MM.1S (cell line): ENCODE measurements around the gene ASCC3.

Experiments used
- DNase-seq: peaks from one replicate; pipeline ENCODE4 v3.0.0-alpha.2; 2015
- H2AFZ ChIP-seq: fragments of 300-600 bp; sonication (generic); 2 replicates; pipeline ENCODE4 v1.6.0; 2016; ENCODE audit warnings: antibody characterized with exemption, low read length
- H3F3A ChIP-seq: fragments of 300-600 bp; sonication (generic); 2 replicates; pipeline ENCODE4 v1.6.1; 2016; ENCODE audit warnings: mild to moderate bottlenecking, antibody characterized with exemption, low read length, moderate library complexity, mixed read lengths; ENCODE audit not compliant: insufficient read depth
- H3K27ac ChIP-seq: fragments of 300-600 bp; sonication (generic); 2 replicates; pipeline ENCODE4 v1.5.1; 2016; ENCODE audit warnings: mild to moderate bottlenecking, low read length
- H3K27me3 ChIP-seq: fragments of 300-600 bp; sonication (generic); replicated peaks from 2 replicates; pipeline ENCODE4 v1.6.0; 2016; ENCODE audit warnings: low read length; ENCODE audit not compliant: insufficient read depth
- H3K36me3 ChIP-seq: fragments of 300-600 bp; sonication (generic); replicated peaks from 2 replicates; pipeline ENCODE4 v1.6.1; 2016; ENCODE audit warnings: mild to moderate bottlenecking, low read length, mixed read lengths; ENCODE audit not compliant: insufficient read depth
- H3K4me1 ChIP-seq: fragments of 300-600 bp; sonication (generic); 2 replicates; pipeline ENCODE4 v1.6.1; 2016; ENCODE audit warnings: low read length, mixed read lengths
- H3K4me2 ChIP-seq: fragments of 300-600 bp; sonication (generic); 2 replicates; pipeline ENCODE4 v1.6.0; 2016; ENCODE audit warnings: low read depth, low read length
- H3K4me3 ChIP-seq: fragments of 300-600 bp; sonication (generic); 2 replicates; pipeline ENCODE4 v1.5.1; 2016; ENCODE audit warnings: low read length, mixed read lengths
- H3K79me2 ChIP-seq: fragments of 300-600 bp; sonication (generic); 2 replicates; pipeline ENCODE4 v1.6.1; 2016; ENCODE audit warnings: mixed run types, low read length, mixed read lengths
- H3K9ac ChIP-seq: fragments of 300-600 bp; sonication (generic); 2 replicates; pipeline ENCODE4 v1.6.1; 2016; ENCODE audit warnings: low read length, mixed read lengths
- H3K9me2 ChIP-seq: fragments of 300-600 bp; sonication (generic); replicated peaks from 2 replicates; pipeline ENCODE4 v1.6.1; 2016; ENCODE audit warnings: mild to moderate bottlenecking, low read length, mixed read lengths; ENCODE audit not compliant: insufficient read depth
- H3K9me3 ChIP-seq: fragments of 300-600 bp; sonication (generic); replicated peaks from 2 replicates; pipeline ENCODE4 v1.6.1; 2016; ENCODE audit warnings: mild to moderate bottlenecking, low read length, mixed read lengths; ENCODE audit not compliant: insufficient read depth
- H4K20me1 ChIP-seq: fragments of 300-600 bp; sonication (generic); 2 replicates; pipeline ENCODE4 v1.6.1; 2016; ENCODE audit warnings: mild to moderate bottlenecking, low read length, moderate library complexity, mixed read lengths; ENCODE audit not compliant: insufficient read depth
- EZH2 ChIP-seq: fragments of 300-600 bp; sonication (generic); optimal IDR thresholded peaks from 2 replicates; pipeline ENCODE3; 2017; ENCODE audit warnings: low read depth, mild to moderate bottlenecking, antibody characterized with exemption, low read length, mixed read lengths
- EZH2phosphoT487 ChIP-seq: fragments of 300-600 bp; sonication (generic); IDR thresholded peaks from 2 replicates; pipeline ENCODE4 v1.6.1; 2018; ENCODE audit warnings: antibody characterized with exemption, low read length
- TF ChIP-seq, protein P1 (sequence below): fragments of 300-600 bp; sonication (generic); IDR thresholded peaks from 2 replicates; pipeline ENCODE4 v1.5.1; 2016; ENCODE audit warnings: antibody characterized with exemption, low read length, mixed read lengths

Gene ASCC3

DNA sequence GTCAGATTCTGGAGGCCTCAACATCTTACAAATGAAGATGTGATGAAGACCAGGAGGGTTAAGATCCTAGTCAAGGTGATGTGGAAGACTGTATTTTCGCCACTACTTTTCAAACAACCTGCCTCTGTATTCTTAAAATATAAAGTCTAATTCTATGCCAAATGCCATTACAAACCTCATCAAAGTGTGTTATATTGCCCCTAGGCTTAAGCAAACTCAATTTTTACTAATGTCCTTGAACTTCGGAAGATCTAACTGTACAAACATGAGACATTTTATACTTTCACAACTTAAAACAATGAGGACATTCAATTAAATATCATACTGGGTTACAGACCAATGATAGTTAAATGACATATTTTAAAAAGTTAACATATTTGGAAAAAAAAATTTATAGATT is 19.1 kb downstream of the ASCC3 start:
- Histone ChIP-seq H4K20me1 (no peaks in the 10 kb centered on the region), H3K27ac (no peak overlapping the region), H3K27me3 (no peaks in the 10 kb centered on the region), H3K9me2 (no peaks in the 10 kb centered on the region), H3K4me1 (no peaks in the 10 kb centered on the region), H3F3A (no peaks in the 10 kb centered on the region), H3K36me3 (no peaks in the 10 kb centered on the region; the same call in 1 of the 2 replicates), H3K4me2 (no peak overlapping the region), H3K9me3 (no peaks in the 10 kb centered on the region), H3K79me2 (peaks cover 5% of the 10 kb centered on the region; the same call in 1 of the 2 replicates), H3K4me3 (no peak overlapping the region), H3K9ac (no peak overlapping the region), H2AFZ (no peak overlapping the region)
- no peak for DNase-seq
- no peak for TF ChIP-seq EZH2
- TF ChIP-seq, protein P1, sequence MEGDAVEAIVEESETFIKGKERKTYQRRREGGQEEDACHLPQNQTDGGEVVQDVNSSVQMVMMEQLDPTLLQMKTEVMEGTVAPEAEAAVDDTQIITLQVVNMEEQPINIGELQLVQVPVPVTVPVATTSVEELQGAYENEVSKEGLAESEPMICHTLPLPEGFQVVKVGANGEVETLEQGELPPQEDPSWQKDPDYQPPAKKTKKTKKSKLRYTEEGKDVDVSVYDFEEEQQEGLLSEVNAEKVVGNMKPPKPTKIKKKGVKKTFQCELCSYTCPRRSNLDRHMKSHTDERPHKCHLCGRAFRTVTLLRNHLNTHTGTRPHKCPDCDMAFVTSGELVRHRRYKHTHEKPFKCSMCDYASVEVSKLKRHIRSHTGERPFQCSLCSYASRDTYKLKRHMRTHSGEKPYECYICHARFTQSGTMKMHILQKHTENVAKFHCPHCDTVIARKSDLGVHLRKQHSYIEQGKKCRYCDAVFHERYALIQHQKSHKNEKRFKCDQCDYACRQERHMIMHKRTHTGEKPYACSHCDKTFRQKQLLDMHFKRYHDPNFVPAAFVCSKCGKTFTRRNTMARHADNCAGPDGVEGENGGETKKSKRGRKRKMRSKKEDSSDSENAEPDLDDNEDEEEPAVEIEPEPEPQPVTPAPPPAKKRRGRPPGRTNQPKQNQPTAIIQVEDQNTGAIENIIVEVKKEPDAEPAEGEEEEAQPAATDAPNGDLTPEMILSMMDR = no peak
- no peak for TF ChIP-seq EZH2phosphoT487

DNA sequence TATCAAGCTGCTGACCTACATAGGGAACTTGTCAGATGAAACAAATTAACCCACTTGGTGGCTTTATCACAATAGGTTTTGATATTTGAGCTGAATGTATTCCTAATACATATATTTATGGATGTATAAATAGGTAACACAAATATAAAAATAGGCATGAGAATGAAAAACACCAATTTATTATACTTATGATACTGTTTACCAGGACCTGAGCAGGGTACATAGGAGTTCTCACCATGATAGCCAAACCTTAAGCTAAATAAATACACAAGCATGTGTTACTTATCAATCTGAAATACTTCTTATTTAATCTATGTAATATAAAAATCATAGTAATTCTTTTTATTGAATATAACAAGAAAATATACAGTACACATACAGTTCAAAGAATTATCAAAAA is 25.0 kb downstream of the ASCC3 start:
- no peak overlapping the region for H3K4me2 ChIP-seq
- TF ChIP-seq, protein P1 = no peak
- TF ChIP-seq EZH2phosphoT487 (no peak), EZH2 (no peak)
- H2AFZ ChIP-seq = no peak overlapping the region
- no peaks in the 10 kb centered on the region for H3K36me3 ChIP-seq
- H3K4me3 ChIP-seq = no peak overlapping the region
- H4K20me1 ChIP-seq = no peaks in the 10 kb centered on the region
- H3K79me2 ChIP-seq = no peaks in the 10 kb centered on the region
- H3K27me3 ChIP-seq = no peaks in the 10 kb centered on the region
- H3F3A ChIP-seq = no peaks in the 10 kb centered on the region
- no peaks in the 10 kb centered on the region for H3K9me2 ChIP-seq
- H3K9me3 ChIP-seq = no peaks in the 10 kb centered on the region
- DNase-seq = no peak
- H3K27ac ChIP-seq = no peak overlapping the region
- H3K4me1 ChIP-seq = no peaks in the 10 kb centered on the region
- H3K9ac ChIP-seq = no peak overlapping the region

DNA sequence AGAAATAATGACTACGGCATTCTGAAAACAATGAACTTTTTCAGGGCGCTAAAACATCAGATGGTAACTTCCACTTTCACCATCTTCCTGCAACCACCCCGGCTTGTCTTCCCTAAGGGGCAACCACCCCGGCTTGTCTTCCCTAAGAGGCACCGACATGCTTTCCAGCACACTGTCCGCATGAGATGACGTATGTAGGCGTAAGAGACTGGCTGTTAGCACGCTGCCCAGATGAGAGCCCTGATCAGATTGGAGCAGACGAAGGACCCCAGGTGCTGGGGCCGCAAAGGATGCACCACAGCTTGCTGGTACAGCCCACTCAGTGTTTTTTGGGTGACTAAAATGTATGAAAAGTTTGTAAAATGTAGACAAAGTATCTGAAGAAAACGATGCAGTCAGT is 29.3 kb downstream of the ASCC3 start:
- Histone ChIP-seq H3K4me2 (no peak overlapping the region), H3K79me2 (no peaks in the 10 kb centered on the region), H3K4me3 (no peak overlapping the region), H4K20me1 (no peaks in the 10 kb centered on the region), H3K9ac (no peak overlapping the region), H3K36me3 (no peaks in the 10 kb centered on the region; the same call in 1 of the 2 replicates), H3K9me2 (no peaks in the 10 kb centered on the region), H3K4me1 (no peaks in the 10 kb centered on the region), H3F3A (no peaks in the 10 kb centered on the region), H3K9me3 (no peaks in the 10 kb centered on the region), H3K27ac (no peak overlapping the region), H3K27me3 (no peaks in the 10 kb centered on the region), H2AFZ (no peak overlapping the region)
- TF ChIP-seq EZH2phosphoT487 (no peak), EZH2 (no peak)
- DNase-seq = no peak

DNA sequence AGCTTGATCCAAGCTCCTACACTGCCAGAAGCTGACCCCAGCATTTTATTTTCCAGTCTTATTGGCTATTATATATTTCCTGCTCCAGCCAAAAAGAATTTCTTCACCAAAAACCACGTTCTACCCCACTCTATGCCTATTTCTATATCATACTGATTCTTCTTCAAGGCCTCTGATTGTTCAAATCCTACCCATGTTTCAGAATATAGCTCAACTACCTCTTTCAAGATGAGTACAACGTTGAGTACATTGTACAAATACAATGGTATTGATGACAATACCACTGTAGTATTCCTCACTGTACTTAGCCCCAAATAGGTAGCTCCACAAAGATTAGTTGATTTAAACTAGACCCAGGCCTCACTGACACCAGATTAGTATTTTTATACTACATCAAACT is 31.0 kb downstream of the ASCC3 start:
- H3K9ac ChIP-seq = no peak overlapping the region
- H3K4me1 ChIP-seq = no peaks in the 10 kb centered on the region
- TF ChIP-seq, protein P1 = no peak
- TF ChIP-seq EZH2phosphoT487 (no peak), EZH2 (no peak)
- H3K4me3 ChIP-seq = no peak overlapping the region
- H3K4me2 ChIP-seq = no peak overlapping the region
- no peaks in the 10 kb centered on the region for H3K27me3 ChIP-seq
- H3F3A ChIP-seq = no peaks in the 10 kb centered on the region
- H3K9me2 ChIP-seq = no peaks in the 10 kb centered on the region
- DNase-seq = no peak
- H3K27ac ChIP-seq = no peak overlapping the region
- H3K9me3 ChIP-seq = no peaks in the 10 kb centered on the region
- peaks cover 3% of the 10 kb centered on the region; the same call in 1 of the 2 replicates for H3K79me2 ChIP-seq
- H4K20me1 ChIP-seq = no peaks in the 10 kb centered on the region
- H2AFZ ChIP-seq = no peak overlapping the region
- no peaks in the 10 kb centered on the region; the same call in 1 of the 2 replicates for H3K36me3 ChIP-seq
